ENCODE measurements around the gene MX2.
"Not testable (repeated sequence)": the region's sequence is repeated elsewhere in the genome, so short reads cannot be mapped to it uniquely, and the experiment has no call there.

The MX2 gene, protein sequence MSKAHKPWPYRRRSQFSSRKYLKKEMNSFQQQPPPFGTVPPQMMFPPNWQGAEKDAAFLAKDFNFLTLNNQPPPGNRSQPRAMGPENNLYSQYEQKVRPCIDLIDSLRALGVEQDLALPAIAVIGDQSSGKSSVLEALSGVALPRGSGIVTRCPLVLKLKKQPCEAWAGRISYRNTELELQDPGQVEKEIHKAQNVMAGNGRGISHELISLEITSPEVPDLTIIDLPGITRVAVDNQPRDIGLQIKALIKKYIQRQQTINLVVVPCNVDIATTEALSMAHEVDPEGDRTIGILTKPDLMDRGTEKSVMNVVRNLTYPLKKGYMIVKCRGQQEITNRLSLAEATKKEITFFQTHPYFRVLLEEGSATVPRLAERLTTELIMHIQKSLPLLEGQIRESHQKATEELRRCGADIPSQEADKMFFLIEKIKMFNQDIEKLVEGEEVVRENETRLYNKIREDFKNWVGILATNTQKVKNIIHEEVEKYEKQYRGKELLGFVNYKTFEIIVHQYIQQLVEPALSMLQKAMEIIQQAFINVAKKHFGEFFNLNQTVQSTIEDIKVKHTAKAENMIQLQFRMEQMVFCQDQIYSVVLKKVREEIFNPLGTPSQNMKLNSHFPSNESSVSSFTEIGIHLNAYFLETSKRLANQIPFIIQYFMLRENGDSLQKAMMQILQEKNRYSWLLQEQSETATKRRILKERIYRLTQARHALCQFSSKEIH

DNA sequence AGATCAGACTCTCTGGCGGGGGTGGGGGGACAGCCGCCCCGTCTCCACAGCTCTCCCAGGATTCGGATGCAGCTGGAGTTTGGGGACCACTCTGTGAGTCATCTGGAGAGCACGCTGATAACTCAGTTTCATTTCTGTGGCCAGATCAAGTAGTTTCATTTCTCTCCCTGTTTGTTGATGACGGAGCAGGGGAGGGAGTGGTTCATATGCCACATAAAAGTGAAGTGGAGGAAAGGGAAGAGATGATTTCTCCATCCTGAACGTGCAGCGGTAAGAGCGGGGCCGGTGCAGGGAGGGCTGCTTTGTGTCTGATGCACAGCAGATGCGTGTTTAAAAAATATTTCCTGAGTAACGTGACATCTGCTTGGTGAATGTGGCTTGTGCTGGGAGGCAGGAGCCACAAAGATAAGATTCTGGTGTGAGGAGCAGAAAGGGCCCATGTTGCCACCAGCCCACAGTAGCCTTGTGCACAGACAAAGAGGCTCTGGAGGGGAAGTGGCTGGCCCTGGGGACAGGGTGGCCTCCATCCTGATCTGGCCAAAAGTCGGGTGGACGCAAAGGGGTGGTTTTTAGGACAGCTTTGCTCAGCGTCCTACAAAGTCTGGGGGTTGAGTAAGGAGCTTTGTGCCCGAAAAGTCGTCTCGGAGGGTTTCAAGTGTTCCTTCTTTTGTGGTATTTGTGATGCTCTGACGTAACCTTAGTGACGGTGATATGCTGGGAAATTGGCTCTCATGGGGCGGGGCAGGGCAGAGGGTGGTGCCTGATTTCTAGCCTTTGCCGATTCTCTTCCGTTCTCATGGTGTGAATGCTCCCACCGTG is at the start of gene MX2:
TSS of gene MX2 (plus strand) at position 242 of the 819 bp plus-strand sequence. CDS start 14,880 bp downstream, outside the sequence.
- H3K27ac ChIP-seq (ENCODE audit: low read depth, low read length) = peak within 1 kb of the TSS; percentile 93
- peak within 1 kb of the TSS; percentile 72 to 87 for H3K9ac ChIP-seq (ENCODE audit: low read depth in 1 of 2, low read length in 2 of 2)
- H3K4me1 ChIP-seq (ENCODE audit: control insufficient read depth in 1 of 2, insufficient read depth in 2 of 2, low read length in 2 of 2) = peaks cover 49 to 52% of the 10 kb centered on the region in 2 donors
- peak within 1 kb of the TSS; percentile 68 to 74 for H3K4me3 ChIP-seq (ENCODE audit: low read depth in 1 of 2, low read length in 2 of 2)
- H3K9me3 ChIP-seq (ENCODE audit: control insufficient read depth in 1 of 2, low read length in 2 of 2) = no peaks in the 10 kb centered on the region
- peaks cover 0 to 6% of the 10 kb centered on the region in 2 donors for H3K36me3 ChIP-seq (ENCODE audit: control insufficient read depth in 1 of 2, insufficient read depth in 2 of 2, low read length in 2 of 2)
- H3K27me3 ChIP-seq (ENCODE audit: control insufficient read depth in 1 of 2, insufficient read depth in 2 of 2, low read length in 2 of 2) = no peaks in the 10 kb centered on the region

DNA sequence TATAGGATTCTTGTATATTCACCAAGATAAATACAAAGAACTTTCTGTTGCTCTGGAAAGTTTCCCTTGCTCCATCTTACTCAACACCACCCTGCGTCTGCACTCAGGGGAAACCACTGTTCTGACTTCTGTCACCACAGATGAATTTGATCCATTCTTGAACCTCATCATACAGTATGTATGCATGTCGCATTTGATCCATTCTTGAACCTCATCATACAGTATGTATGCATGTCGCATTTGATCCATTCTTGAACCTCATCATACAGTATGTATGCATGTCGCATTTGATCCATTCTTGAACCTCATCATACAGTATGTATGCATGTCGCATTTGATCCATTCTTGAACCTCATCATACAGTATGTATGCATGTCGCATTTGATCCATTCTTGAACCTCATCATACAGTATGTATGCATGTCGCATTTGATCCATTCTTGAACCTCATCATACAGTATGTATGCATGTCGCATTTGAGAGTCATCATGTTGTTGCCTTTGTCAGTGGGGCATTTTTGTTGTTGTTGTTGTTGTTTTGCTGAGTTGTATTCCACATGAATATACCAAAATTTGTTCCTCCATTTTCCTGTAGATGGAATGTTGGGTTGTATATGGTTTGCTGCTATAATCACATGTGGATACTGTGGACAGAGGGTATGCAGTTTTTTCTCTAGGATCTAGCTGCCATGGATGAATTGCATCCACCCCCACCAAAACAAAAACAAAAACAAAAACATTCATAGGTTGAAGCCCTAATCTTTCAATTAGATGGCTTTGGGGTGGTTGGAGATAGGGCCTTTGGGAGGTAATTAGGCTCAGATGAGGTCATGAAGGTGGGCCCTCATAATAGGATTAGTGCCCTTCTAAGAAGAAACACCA is 48.3 kb upstream of the MX2 start:
- H3K9ac ChIP-seq (ENCODE audit: low read depth in 1 of 2, low read length in 2 of 2); H3K27ac ChIP-seq (ENCODE audit: low read depth, low read length); H3K36me3 ChIP-seq (ENCODE audit: control insufficient read depth in 1 of 2, insufficient read depth in 2 of 2, low read length in 2 of 2); H3K27me3 ChIP-seq (ENCODE audit: control insufficient read depth in 1 of 2, insufficient read depth in 2 of 2, low read length in 2 of 2); H3K4me3 ChIP-seq (ENCODE audit: low read depth in 1 of 2, low read length in 2 of 2); H3K9me3 ChIP-seq (ENCODE audit: control insufficient read depth in 1 of 2, low read length in 2 of 2): not testable (repeated sequence)
- H3K4me1 ChIP-seq (ENCODE audit: control insufficient read depth in 1 of 2, insufficient read depth in 2 of 2, low read length in 2 of 2) = peaks cover 13 to 17% of the 10 kb centered on the region in 2 donors

DNA sequence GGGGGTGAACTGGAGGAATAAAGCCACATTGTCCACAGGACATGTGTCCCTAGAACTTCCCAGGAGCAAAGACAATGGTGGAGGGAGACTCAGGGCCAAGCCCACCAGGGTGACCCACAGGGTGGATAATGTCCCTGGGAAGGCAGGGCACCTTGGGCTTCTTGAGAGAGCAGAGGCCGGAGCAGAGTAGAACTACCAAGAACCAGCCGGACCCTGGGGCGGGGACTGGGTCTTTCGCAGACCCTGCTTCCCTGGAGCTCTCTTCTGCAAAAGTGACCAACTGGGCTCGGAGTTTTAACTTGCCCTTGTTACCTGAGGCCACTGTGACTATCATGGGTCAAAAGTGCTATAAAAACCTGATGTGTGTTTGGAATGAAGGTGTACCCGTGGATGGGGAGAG is 46.1 kb upstream of the MX2 start:
- Histone ChIP-seq H3K27me3 (ENCODE audit: control insufficient read depth in 1 of 2, insufficient read depth in 2 of 2, low read length in 2 of 2) (peaks cover 0 to 2% of the 10 kb centered on the region in 2 donors), H3K36me3 (ENCODE audit: control insufficient read depth in 1 of 2, insufficient read depth in 2 of 2, low read length in 2 of 2) (peaks cover 0 to 6% of the 10 kb centered on the region in 2 donors), H3K27ac (ENCODE audit: low read depth, low read length) (no peak overlapping the region), H3K9me3 (ENCODE audit: control insufficient read depth in 1 of 2, low read length in 2 of 2) (no peaks in the 10 kb centered on the region), H3K9ac (ENCODE audit: low read depth in 1 of 2, low read length in 2 of 2) (no peak overlapping the region), H3K4me3 (ENCODE audit: low read depth in 1 of 2, low read length in 2 of 2) (peak overlapping the region; percentile 61 to 82), H3K4me1 (ENCODE audit: control insufficient read depth in 1 of 2, insufficient read depth in 2 of 2, low read length in 2 of 2) (peaks cover 35 to 36% of the 10 kb centered on the region in 2 donors)

DNA sequence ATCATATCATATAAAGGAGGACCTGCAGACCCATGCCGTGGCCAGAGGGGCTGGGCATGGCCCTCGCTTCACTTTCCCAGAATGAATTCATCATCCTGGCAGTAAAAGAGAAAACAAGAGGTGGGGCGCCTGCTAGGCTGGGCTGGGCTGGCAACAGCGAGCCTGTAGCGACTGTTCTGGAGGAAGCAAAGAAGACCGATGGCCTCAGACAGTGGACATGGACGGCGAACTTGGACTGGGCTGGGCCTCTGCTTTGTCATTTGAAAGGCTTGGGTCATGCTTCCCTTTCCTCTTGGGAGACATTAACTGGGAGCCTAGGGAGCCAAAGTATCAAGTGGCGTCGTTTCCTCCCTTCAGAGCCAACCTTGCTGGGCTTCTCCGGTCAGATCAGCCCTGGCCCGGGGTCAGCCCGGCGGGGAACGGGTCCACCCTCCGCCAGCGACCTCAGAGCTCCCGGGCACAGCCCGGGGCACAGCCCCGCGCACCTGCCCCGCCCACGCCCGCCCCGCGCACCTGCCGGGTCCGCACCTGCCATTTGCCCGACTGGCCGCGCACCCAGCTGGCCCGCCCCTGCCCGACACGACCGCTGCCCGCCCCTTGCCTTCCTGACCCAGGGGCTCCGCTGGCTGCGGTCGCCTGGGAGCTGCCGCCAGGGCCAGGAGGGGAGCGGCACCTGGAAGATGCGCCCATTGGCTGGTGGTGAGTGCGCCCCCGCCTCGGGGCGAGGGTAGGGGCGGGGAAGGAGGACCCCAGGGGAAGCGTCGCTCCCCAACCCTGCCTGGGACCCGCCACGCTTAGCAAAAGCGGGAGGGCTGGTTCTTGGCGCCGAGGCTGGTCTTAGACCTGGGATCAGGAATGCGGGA is 45.4 kb upstream of the MX2 start, which contains the start of gene FAM3B:
TSS of gene FAM3B (plus strand) at position 602 of the 863 bp plus-strand sequence. CDS start at position 681, 79 bp downstream.
- Histone ChIP-seq H3K9me3 (ENCODE audit: control insufficient read depth in 1 of 2, low read length in 2 of 2) (no peaks in the 10 kb centered on the region), H3K4me3 (ENCODE audit: low read depth in 1 of 2, low read length in 2 of 2) (peak within 1 kb of the TSS; percentile 61 to 82), H3K27me3 (ENCODE audit: control insufficient read depth in 1 of 2, insufficient read depth in 2 of 2, low read length in 2 of 2) (peaks cover 0 to 2% of the 10 kb centered on the region in 2 donors), H3K4me1 (ENCODE audit: control insufficient read depth in 1 of 2, insufficient read depth in 2 of 2, low read length in 2 of 2) (peaks cover 42 to 43% of the 10 kb centered on the region in 2 donors), H3K27ac (ENCODE audit: low read depth, low read length) (peak within 1 kb of the TSS; percentile 87), H3K36me3 (ENCODE audit: control insufficient read depth in 1 of 2, insufficient read depth in 2 of 2, low read length in 2 of 2) (peaks cover 0 to 11% of the 10 kb centered on the region in 2 donors), H3K9ac (ENCODE audit: low read depth in 1 of 2, low read length in 2 of 2) (peak within 1 kb of the TSS; percentile 68 to 88)

DNA sequence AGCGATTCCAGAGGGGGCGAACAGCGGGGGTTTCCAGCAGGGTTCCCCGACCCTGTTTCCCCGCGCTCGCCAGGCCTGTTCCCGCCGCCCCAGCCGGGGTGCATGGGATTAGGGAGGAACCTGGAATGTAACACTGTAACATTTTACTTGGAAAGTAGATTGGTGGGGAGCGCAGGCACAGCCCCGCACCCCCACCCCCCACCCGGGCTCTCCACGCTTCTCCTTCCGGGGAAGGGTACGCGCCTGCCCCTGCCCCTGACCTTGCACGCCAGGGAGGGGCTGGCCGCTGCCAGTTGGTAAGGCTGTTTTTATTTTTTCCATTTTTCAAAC is 44.8 kb upstream of the MX2 start:
- Histone ChIP-seq H3K9ac (ENCODE audit: low read depth in 1 of 2, low read length in 2 of 2) (peak overlapping the region; percentile 68 to 88), H3K4me3 (ENCODE audit: low read depth in 1 of 2, low read length in 2 of 2) (peak overlapping the region; percentile 61 to 82), H3K9me3 (ENCODE audit: control insufficient read depth in 1 of 2, low read length in 2 of 2) (no peaks in the 10 kb centered on the region), H3K4me1 (ENCODE audit: control insufficient read depth in 1 of 2, insufficient read depth in 2 of 2, low read length in 2 of 2) (peaks cover 48% of the 10 kb centered on the region in 2 donors), H3K27ac (ENCODE audit: low read depth, low read length) (peak overlapping the region; percentile 87), H3K36me3 (ENCODE audit: control insufficient read depth in 1 of 2, insufficient read depth in 2 of 2, low read length in 2 of 2) (peaks cover 0 to 11% of the 10 kb centered on the region in 2 donors), H3K27me3 (ENCODE audit: control insufficient read depth in 1 of 2, insufficient read depth in 2 of 2, low read length in 2 of 2) (peaks cover 0 to 2% of the 10 kb centered on the region in 2 donors)

DNA sequence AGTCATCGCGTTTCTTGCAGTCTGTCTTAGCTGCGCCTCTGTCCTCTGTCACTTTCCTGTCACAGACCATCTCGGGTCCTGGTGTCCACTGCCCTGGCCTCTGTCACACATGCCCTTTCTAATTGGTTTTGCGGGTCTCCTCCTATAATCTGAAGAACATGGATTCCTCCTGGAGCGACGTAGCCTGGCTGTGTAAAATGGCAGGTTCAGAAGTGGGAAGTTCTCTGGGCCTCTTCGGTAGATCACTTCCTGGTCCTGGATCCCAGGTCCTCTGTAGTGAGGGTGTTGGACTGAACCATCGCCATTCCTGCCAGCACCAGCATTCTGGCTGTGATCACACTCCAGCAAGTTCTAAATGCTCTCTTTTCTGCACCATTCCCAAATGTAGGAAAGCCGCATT is 44.4 kb upstream of the MX2 start:
- H3K9ac ChIP-seq (ENCODE audit: low read depth in 1 of 2, low read length in 2 of 2) = peak overlapping the region; percentile 68 to 88
- H3K36me3 ChIP-seq (ENCODE audit: control insufficient read depth in 1 of 2, insufficient read depth in 2 of 2, low read length in 2 of 2) = peaks cover 0 to 11% of the 10 kb centered on the region in 2 donors
- peaks cover 51 to 52% of the 10 kb centered on the region in 2 donors for H3K4me1 ChIP-seq (ENCODE audit: control insufficient read depth in 1 of 2, insufficient read depth in 2 of 2, low read length in 2 of 2)
- H3K27me3 ChIP-seq (ENCODE audit: control insufficient read depth in 1 of 2, insufficient read depth in 2 of 2, low read length in 2 of 2) = peaks cover 0 to 2% of the 10 kb centered on the region in 2 donors
- peak overlapping the region; percentile 87 for H3K27ac ChIP-seq (ENCODE audit: low read depth, low read length)
- H3K9me3 ChIP-seq (ENCODE audit: control insufficient read depth in 1 of 2, low read length in 2 of 2) = no peaks in the 10 kb centered on the region
- peak overlapping the region; percentile 61 to 82 for H3K4me3 ChIP-seq (ENCODE audit: low read depth in 1 of 2, low read length in 2 of 2)

DNA sequence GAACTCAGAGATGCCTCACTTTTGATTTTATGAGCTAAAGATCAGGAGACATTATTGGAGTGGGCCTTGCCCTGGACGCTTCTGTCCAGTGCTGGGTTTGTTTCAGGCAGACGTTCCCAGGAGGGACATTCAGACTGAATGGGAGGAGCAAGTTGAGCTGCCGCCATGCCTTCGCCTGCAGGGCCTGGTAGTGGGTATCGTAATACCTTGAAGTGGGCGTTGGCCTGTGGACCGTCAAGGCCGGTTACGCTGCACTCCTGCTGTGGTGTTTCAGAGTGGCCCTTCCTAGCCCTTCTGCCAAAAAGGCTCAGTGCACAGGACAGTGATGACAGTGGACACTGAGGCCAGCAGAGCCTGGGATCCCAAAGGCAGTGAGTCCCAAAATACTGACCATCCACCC is 43.6 kb upstream of the MX2 start:
- Histone ChIP-seq H3K9ac (ENCODE audit: low read depth in 1 of 2, low read length in 2 of 2) (peak overlapping the region; percentile 68 to 88), H3K4me3 (ENCODE audit: low read depth in 1 of 2, low read length in 2 of 2) (peak overlapping the region; percentile 61 to 82), H3K27me3 (ENCODE audit: control insufficient read depth in 1 of 2, insufficient read depth in 2 of 2, low read length in 2 of 2) (peaks cover 0 to 2% of the 10 kb centered on the region in 2 donors), H3K9me3 (ENCODE audit: control insufficient read depth in 1 of 2, low read length in 2 of 2) (no peaks in the 10 kb centered on the region), H3K36me3 (ENCODE audit: control insufficient read depth in 1 of 2, insufficient read depth in 2 of 2, low read length in 2 of 2) (peaks cover 0 to 16% of the 10 kb centered on the region in 2 donors), H3K4me1 (ENCODE audit: control insufficient read depth in 1 of 2, insufficient read depth in 2 of 2, low read length in 2 of 2) (peaks cover 59 to 60% of the 10 kb centered on the region in 2 donors), H3K27ac (ENCODE audit: low read depth, low read length) (peak overlapping the region; percentile 47)

DNA sequence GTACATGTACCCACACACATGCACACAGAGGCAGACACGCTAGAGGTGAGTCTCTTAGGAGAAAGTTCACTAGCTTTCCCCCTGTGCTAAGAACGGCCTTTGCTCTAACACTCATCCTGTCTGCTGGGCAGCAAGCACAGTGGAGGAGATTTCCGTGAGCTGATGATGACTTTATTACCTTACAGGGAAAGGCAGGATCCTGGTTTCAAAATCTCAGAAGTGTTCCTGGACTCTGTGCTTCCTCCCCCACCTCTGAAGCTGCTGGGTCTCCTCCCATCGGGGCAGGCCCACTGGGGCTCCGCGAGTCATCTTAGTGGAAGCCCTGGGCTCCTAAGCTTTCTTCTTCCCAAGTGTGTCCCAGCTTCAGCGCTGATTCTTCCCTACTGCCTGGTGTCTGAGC is 42.6 kb upstream of the MX2 start:
- peak overlapping the region; percentile 58 for H3K27ac ChIP-seq (ENCODE audit: low read depth, low read length)

More for the DNA sequence above, 42.6 kb upstream of the MX2 start:
- Histone ChIP-seq H3K4me1 (ENCODE audit: control insufficient read depth in 1 of 2, insufficient read depth in 2 of 2, low read length in 2 of 2) (peaks cover 64 to 70% of the 10 kb centered on the region in 2 donors), H3K36me3 (ENCODE audit: control insufficient read depth in 1 of 2, insufficient read depth in 2 of 2, low read length in 2 of 2) (peaks cover 0 to 20% of the 10 kb centered on the region in 2 donors), H3K27me3 (ENCODE audit: control insufficient read depth in 1 of 2, insufficient read depth in 2 of 2, low read length in 2 of 2) (peaks cover 0 to 2% of the 10 kb centered on the region in 2 donors), H3K9ac (ENCODE audit: low read depth in 1 of 2, low read length in 2 of 2) (peak overlapping the region; percentile 16 to 88), H3K4me3 (ENCODE audit: low read depth in 1 of 2, low read length in 2 of 2) (peak overlapping the region; percentile 31 to 50), H3K9me3 (ENCODE audit: control insufficient read depth in 1 of 2, low read length in 2 of 2) (no peaks in the 10 kb centered on the region)

Data from duodenal mucosa (tissue), 2 donors.